Measurements from ENCODE around the gene TRPM3. TPM values are rescaled to one million over a fixed set of nuclear protein-coding genes. Genes with fewer than 3 reads are reported as not detected.

Gene TRPM3
- not detected for total RNA-seq

- ATAC-seq (ENCODE audit: low read depth): no peak
- no peak within 1 kb of the TSS for H3K27ac Mint-ChIP-seq
- H3K36me3 Mint-ChIP-seq: no peaks in the 10 kb centered on the region
- POLR2A ChIA-PET: no interaction called here
- no peaks in the 10 kb centered on the region for H3K9me3 Mint-ChIP-seq
- H3K4me1 Mint-ChIP-seq: no peaks in the 10 kb centered on the region
- no peak for DNase-seq
- peaks cover 11% of the 10 kb centered on the region for H3K27me3 Mint-ChIP-seq
- H3K4me3 Mint-ChIP-seq: no peak within 1 kb of the TSS
Observed at GRCh38 chr9:71121275-71122021, at the start of gene TRPM3. Gene TRPM3 (minus strand): TSS chr9:71121621. CDS start chr9:71121354, 267 bp downstream.

GRCh38 chr9:71168418-71168817 lies 47.0 kb upstream of the TRPM3 start:
- Mint-ChIP-seq H3K27ac (no peak overlapping the region), H3K27me3 (no peaks in the 10 kb centered on the region), H3K9me3 (peaks cover 1% of the 10 kb centered on the region), H3K4me3 (no peak overlapping the region), H3K36me3 (no peaks in the 10 kb centered on the region), H3K4me1 (no peaks in the 10 kb centered on the region)
- DNase-seq: no peak
- ATAC-seq (ENCODE audit: low read depth): no peak
- POLR2A ChIA-PET: no interaction called here

- Mint-ChIP-seq H3K27ac (no peak overlapping the region), H3K4me3 (no peak overlapping the region), H3K36me3 (no peaks in the 10 kb centered on the region), H3K27me3 (no peaks in the 10 kb centered on the region), H3K4me1 (no peaks in the 10 kb centered on the region), H3K9me3 (no peaks in the 10 kb centered on the region)
- POLR2A ChIA-PET: no interaction called here
- no peak for DNase-seq
- no peak for ATAC-seq (ENCODE audit: low read depth)
Observed at GRCh38 chr9:71162126-71162525, 40.7 kb upstream of the TRPM3 start.

GRCh38 chr9:71157731-71158130 lies 36.3 kb upstream of the TRPM3 start:
- peaks cover 2% of the 10 kb centered on the region for H3K27me3 Mint-ChIP-seq
- POLR2A ChIA-PET: no interaction called here
- H3K4me1 Mint-ChIP-seq: no peaks in the 10 kb centered on the region
- no peak for ATAC-seq (ENCODE audit: low read depth)
- H3K4me3 Mint-ChIP-seq: no peak overlapping the region
- H3K27ac Mint-ChIP-seq: no peak overlapping the region
- H3K9me3 Mint-ChIP-seq: no peaks in the 10 kb centered on the region
- no peak for DNase-seq
- H3K36me3 Mint-ChIP-seq: no peaks in the 10 kb centered on the region

- Mint-ChIP-seq H3K36me3 (no peaks in the 10 kb centered on the region), H3K4me3 (no peak overlapping the region), H3K4me1 (no peaks in the 10 kb centered on the region), H3K9me3 (no peaks in the 10 kb centered on the region), H3K27me3 (no peaks in the 10 kb centered on the region), H3K27ac (no peak overlapping the region)
- ATAC-seq (ENCODE audit: low read depth) (no peak), DNase-seq (no peak)
- POLR2A ChIA-PET: no interaction called here
Observed at GRCh38 chr9:71147368-71147767, 25.9 kb upstream of the TRPM3 start.

- Mint-ChIP-seq H3K4me1 (no peaks in the 10 kb centered on the region), H3K27me3 (no peaks in the 10 kb centered on the region), H3K27ac (no peak overlapping the region), H3K9me3 (no peaks in the 10 kb centered on the region), H3K4me3 (no peak overlapping the region), H3K36me3 (no peaks in the 10 kb centered on the region)
- DNase-seq (no peak), ATAC-seq (ENCODE audit: low read depth) (no peak)
- POLR2A ChIA-PET: no interaction called here
Observed at GRCh38 chr9:71146511-71146910, 25.1 kb upstream of the TRPM3 start.

- no peak for ATAC-seq (ENCODE audit: low read depth)
- POLR2A ChIA-PET: no interaction called here
- Mint-ChIP-seq H3K27ac (no peak overlapping the region), H3K9me3 (no peaks in the 10 kb centered on the region), H3K36me3 (no peaks in the 10 kb centered on the region), H3K27me3 (no peaks in the 10 kb centered on the region), H3K4me1 (no peaks in the 10 kb centered on the region), H3K4me3 (no peak overlapping the region)
- no peak for DNase-seq
Observed at GRCh38 chr9:71145179-71145578, 23.8 kb upstream of the TRPM3 start.

- Mint-ChIP-seq H3K9me3 (no peaks in the 10 kb centered on the region), H3K4me3 (no peak overlapping the region), H3K27ac (no peak overlapping the region), H3K36me3 (no peaks in the 10 kb centered on the region), H3K27me3 (no peaks in the 10 kb centered on the region), H3K4me1 (no peaks in the 10 kb centered on the region)
- DNase-seq (no peak), ATAC-seq (ENCODE audit: low read depth) (no peak)
- POLR2A ChIA-PET: no interaction called here
Observed at GRCh38 chr9:71144495-71144894, 23.1 kb upstream of the TRPM3 start.

GRCh38 chr9:71136696-71137095 lies 15.3 kb upstream of the TRPM3 start:
- POLR2A ChIA-PET: no interaction called here

GRCh38 chr9:71131145-71131544 lies 9.7 kb upstream of the TRPM3 start:
- Mint-ChIP-seq H3K36me3 (no peaks in the 10 kb centered on the region), H3K27me3 (no peaks in the 10 kb centered on the region), H3K9me3 (no peaks in the 10 kb centered on the region), H3K4me3 (no peak overlapping the region), H3K27ac (no peak overlapping the region), H3K4me1 (no peaks in the 10 kb centered on the region)
- POLR2A ChIA-PET: no interaction called here
- ATAC-seq (ENCODE audit: low read depth): no peak
- no peak for DNase-seq

More at GRCh38 chr9:71136696-71137095, 15.3 kb upstream of the TRPM3 start:
- H3K9me3 Mint-ChIP-seq: no peaks in the 10 kb centered on the region
- H3K4me3 Mint-ChIP-seq: no peak overlapping the region
- no peaks in the 10 kb centered on the region for H3K4me1 Mint-ChIP-seq
- H3K27ac Mint-ChIP-seq: no peak overlapping the region
- no peaks in the 10 kb centered on the region for H3K36me3 Mint-ChIP-seq
- no peak for ATAC-seq (ENCODE audit: low read depth)
- no peaks in the 10 kb centered on the region for H3K27me3 Mint-ChIP-seq
- no peak for DNase-seq

GRCh38 chr9:71130521-71130920 lies 9.1 kb upstream of the TRPM3 start:
- Mint-ChIP-seq H3K9me3 (no peaks in the 10 kb centered on the region), H3K4me3 (no peak overlapping the region), H3K27ac (no peak overlapping the region), H3K27me3 (no peaks in the 10 kb centered on the region), H3K4me1 (no peaks in the 10 kb centered on the region), H3K36me3 (no peaks in the 10 kb centered on the region)
- POLR2A ChIA-PET: no interaction called here
- ATAC-seq (ENCODE audit: low read depth): no peak
- no peak for DNase-seq

GRCh38 chr9:71128796-71129195 lies 7.4 kb upstream of the TRPM3 start:
- Mint-ChIP-seq H3K36me3 (no peaks in the 10 kb centered on the region), H3K9me3 (no peaks in the 10 kb centered on the region), H3K27me3 (no peaks in the 10 kb centered on the region), H3K4me3 (no peak overlapping the region), H3K27ac (no peak overlapping the region), H3K4me1 (no peaks in the 10 kb centered on the region)
- no peak for ATAC-seq (ENCODE audit: low read depth)
- no peak for DNase-seq
- POLR2A ChIA-PET: no interaction called here

- Mint-ChIP-seq H3K9me3 (no peaks in the 10 kb centered on the region), H3K27me3 (no peaks in the 10 kb centered on the region), H3K27ac (no peak overlapping the region), H3K4me1 (no peaks in the 10 kb centered on the region), H3K4me3 (no peak overlapping the region), H3K36me3 (no peaks in the 10 kb centered on the region)
- DNase-seq (no peak), ATAC-seq (ENCODE audit: low read depth) (no peak)
- POLR2A ChIA-PET: no interaction called here
Observed at GRCh38 chr9:71127301-71127700, 5.9 kb upstream of the TRPM3 start.

- no peak overlapping the region for H3K27ac Mint-ChIP-seq
- H3K27me3 Mint-ChIP-seq: peaks cover 11% of the 10 kb centered on the region
- H3K9me3 Mint-ChIP-seq: no peaks in the 10 kb centered on the region
- ATAC-seq (ENCODE audit: low read depth) (no peak), DNase-seq (no peak)
- H3K4me1 Mint-ChIP-seq: no peaks in the 10 kb centered on the region
- H3K4me3 Mint-ChIP-seq: no peak overlapping the region
- H3K36me3 Mint-ChIP-seq: no peaks in the 10 kb centered on the region
- POLR2A ChIA-PET: no interaction called here
Observed at GRCh38 chr9:71122421-71122820, 1.0 kb upstream of the TRPM3 start.

- POLR2A ChIA-PET: no interaction called here
- DNase-seq (no peak), ATAC-seq (ENCODE audit: low read depth) (no peak)
- no peak overlapping the region for H3K4me3 Mint-ChIP-seq
- H3K4me1 Mint-ChIP-seq: no peaks in the 10 kb centered on the region
- peaks cover 11% of the 10 kb centered on the region for H3K27me3 Mint-ChIP-seq
- no peak overlapping the region for H3K27ac Mint-ChIP-seq
- H3K9me3 Mint-ChIP-seq: no peaks in the 10 kb centered on the region
- no peaks in the 10 kb centered on the region for H3K36me3 Mint-ChIP-seq
Observed at GRCh38 chr9:71122022-71122275, 528 bp upstream of the TRPM3 start.

Data from activated naive CD8-positive, alpha-beta T cell treated with anti-CD3 and anti-CD28 coated beads, Interleukin-2, amount 10 ng/mL, durations not matched to agents 7 days and 5 days (primary cell).